SK-N-SH (cell line): ENCODE measurements around the gene SLC5A11. TPM values are rescaled to one million over a fixed set of nuclear protein-coding genes. Genes with fewer than 3 reads are reported as not detected.

Source experiments
- CTCF ChIA-PET: fragments of 300-600, 350-600 bp; formaldehyde crosslinking; extraction: SDS; loops from one replicate; lab custom pipeline; 2021; lab: Yijun Ruan, JAX
- POLR2A ChIA-PET: fragments of 350-600 bp; sonication (Branson Sonifier 250); formaldehyde crosslinking; extraction: SDS; loops from one replicate; lab custom pipeline; 2020; ENCODE audit warnings: antibody characterized with exemption, inconsistent platforms; lab: Yijun Ruan, JAX
- DNase-seq: peaks from one replicate; pipeline ENCODE4 v3.0.0; 2012
- H2AFZ ChIP-seq: fragments of 200-600 bp; sonication (generic); 2 replicates; pipeline ENCODE4 v1.8.1; 2016; ENCODE audit warnings: antibody characterized with exemption, mild to moderate bottlenecking, low read depth
- H3F3A ChIP-seq: fragments of 200-600 bp; sonication (generic); replicated peaks from 2 replicates; pipeline ENCODE3; 2016; ENCODE audit warnings: antibody characterized with exemption, mild to moderate bottlenecking; ENCODE audit not compliant: insufficient read depth
- H3K27ac ChIP-seq, 2 experiments: fragments of 200-500 bp in 1 of 2; fragments of 200-600 bp in 1 of 2; sonication (Bioruptor generic) in 1 of 2; sonication (generic), shearing (Covaris generic) in 1 of 2; 2 replicates each; pipeline versions ENCODE4 v1.5.1 to v1.6.1; 2014 to 2016; ENCODE audit warnings: low read depth in 2 of 2, inconsistent platforms in 1 of 2, low read length in 1 of 2, mild to moderate bottlenecking in 1 of 2, mixed read lengths in 1 of 2
- H3K27me3 ChIP-seq: fragments of 200-600 bp; sonication (generic), shearing (Covaris generic); 2 replicates; pipeline ENCODE4 v1.6.1; 2016; ENCODE audit warnings: mixed run types; ENCODE audit not compliant: insufficient read depth
- H3K36me3 ChIP-seq, 2 experiments: fragments of 200-500 bp in 1 of 2; fragments of 200-600 bp in 1 of 2; sonication (Bioruptor generic) in 1 of 2; sonication (generic) in 1 of 2; replicated peaks in 1 of 2; 2 replicates each; pipeline versions ENCODE3 to v1.5.1; 2014 to 2016; ENCODE audit warnings: low read length in 1 of 2, mild to moderate bottlenecking in 1 of 2; ENCODE audit not compliant: insufficient read depth in 2 of 2, control insufficient read depth in 1 of 2
- H3K4me1 ChIP-seq, 2 experiments: fragments of 200-500 bp in 1 of 2; fragments of 200-600 bp in 1 of 2; sonication (Bioruptor generic) in 1 of 2; sonication (generic), shearing (Covaris generic) in 1 of 2; 2 replicates each; pipeline versions ENCODE4 v1.5.1 to v1.6.1; 2014 to 2016; ENCODE audit warnings: low read depth in 1 of 2, low read length in 1 of 2, mixed run types in 1 of 2; ENCODE audit not compliant: insufficient read depth in 2 of 2, control insufficient read depth in 1 of 2
- H3K4me2 ChIP-seq: fragments of 200-600 bp; sonication (generic), shearing (Covaris generic); 2 replicates; pipeline ENCODE4 v1.6.1; 2017; ENCODE audit warnings: mixed run types
- H3K4me3 ChIP-seq, 2 experiments: fragments of 200-500 bp in 1 of 2; fragments of 200-600 bp in 1 of 2; sonication (Bioruptor generic) in 1 of 2; sonication (generic), shearing (Covaris generic) in 1 of 2; 2 replicates each; pipeline versions ENCODE4 v1.5.1 to v1.8.1; 2014 to 2016; ENCODE audit warnings: low read depth in 2 of 2, inconsistent platforms in 1 of 2, low read length in 1 of 2, mild to moderate bottlenecking in 1 of 2, mixed read lengths in 1 of 2, moderate library complexity in 1 of 2
- H3K79me2 ChIP-seq: fragments of 200-600 bp; sonication (generic); 2 replicates; pipeline ENCODE4 v1.8.1; 2017; ENCODE audit warnings: mild to moderate bottlenecking; ENCODE audit not compliant: insufficient read depth
- H3K9ac ChIP-seq: fragments of 200-600 bp; sonication (generic); 2 replicates; pipeline ENCODE4 v1.6.1; 2017; ENCODE audit warnings: mixed run types
- H3K9me2 ChIP-seq: fragments of 200-600 bp; sonication (generic); 2 replicates; pipeline ENCODE4 v1.6.1; 2017; ENCODE audit warnings: mixed run types
- H3K9me3 ChIP-seq: fragments of 200-600 bp; sonication (generic); 2 replicates; pipeline ENCODE4 v1.6.1; 2017; ENCODE audit warnings: mixed run types, mild to moderate bottlenecking, moderate library complexity
- H4K20me1 ChIP-seq: fragments of 200-600 bp; sonication (generic); 2 replicates; pipeline ENCODE4 v1.6.1; 2017; ENCODE audit warnings: mild to moderate bottlenecking, mixed run types; ENCODE audit not compliant: insufficient read depth
- ELF1 ChIP-seq: IDR thresholded peaks from 2 replicates; pipeline ENCODE4 v1.4.0; 2012
- EP300 ChIP-seq, 2 experiments: IDR thresholded peaks; 2 replicates each; pipeline versions ENCODE4 v1.4.0 to v1.6.1; 2012; ENCODE audit warnings: borderline replicate concordance in 1 of 2, low read depth in 1 of 2, low read length in 1 of 2
- NFIC ChIP-seq: IDR thresholded peaks from 2 replicates; pipeline ENCODE4 v1.4.0; 2012; ENCODE audit warnings: borderline replicate concordance
- RFX5 ChIP-seq: IDR thresholded peaks from 2 replicates; pipeline ENCODE4 v1.6.1; 2012; ENCODE audit warnings: mild to moderate bottlenecking, improper control_type of control experiment, low read length
- RXRA ChIP-seq: IDR thresholded peaks from 2 replicates; pipeline ENCODE4 v1.4.0; 2012; ENCODE audit warnings: low read depth, mild to moderate bottlenecking, borderline replicate concordance
- SIN3A ChIP-seq: IDR thresholded peaks from 2 replicates; pipeline ENCODE4 v1.6.1; 2012; ENCODE audit warnings: low read depth, mild to moderate bottlenecking, low read length, moderate library complexity, borderline replicate concordance
- TAF1 ChIP-seq: IDR thresholded peaks from 2 replicates; pipeline ENCODE4 v1.6.1; 2012; ENCODE audit warnings: low read depth, mild to moderate bottlenecking, low read length, moderate library complexity, borderline replicate concordance
- WGBS: methylation state at CpG from one replicate; pipeline ENCODE4 v1.1.6; 2017; ENCODE audit warnings: low lambda C conversion rate; 5-methylcytosine and 5-hydroxymethylcytosine counted together
- polyA plus RNA-seq, 3 experiments: library from polyadenylated mRNA; depleted of rRNA; stranded (reverse); fragments of >200 nt; gene quantifications; 2 replicates each; pipeline ENCODE4 v1.2.3, GENCODE V29; 2012
- TF ChIP-seq, protein P1 (sequence below): IDR thresholded peaks from 2 replicates; pipeline ENCODE4 v1.4.0; 2012; ENCODE audit warnings: low read depth, borderline replicate concordance
- TF ChIP-seq, protein P2 (sequence below): IDR thresholded peaks from 2 replicates; pipeline ENCODE4 v1.4.0; 2012; ENCODE audit warnings: low read depth, borderline replicate concordance
- TF ChIP-seq, protein P3 (sequence below): IDR thresholded peaks from 2 replicates; pipeline ENCODE4 v1.4.0; 2012; ENCODE audit warnings: low read depth
- TF ChIP-seq, protein P4 (sequence below): IDR thresholded peaks from 2 replicates; pipeline ENCODE4 v1.6.1; 2012; ENCODE audit warnings: mild to moderate bottlenecking, low read depth, low read length, moderate library complexity

Gene SLC5A11
- polyA plus RNA-seq, 1 of the 3 experiments (the other 2 are of a cell fraction), result not detected

DNA sequence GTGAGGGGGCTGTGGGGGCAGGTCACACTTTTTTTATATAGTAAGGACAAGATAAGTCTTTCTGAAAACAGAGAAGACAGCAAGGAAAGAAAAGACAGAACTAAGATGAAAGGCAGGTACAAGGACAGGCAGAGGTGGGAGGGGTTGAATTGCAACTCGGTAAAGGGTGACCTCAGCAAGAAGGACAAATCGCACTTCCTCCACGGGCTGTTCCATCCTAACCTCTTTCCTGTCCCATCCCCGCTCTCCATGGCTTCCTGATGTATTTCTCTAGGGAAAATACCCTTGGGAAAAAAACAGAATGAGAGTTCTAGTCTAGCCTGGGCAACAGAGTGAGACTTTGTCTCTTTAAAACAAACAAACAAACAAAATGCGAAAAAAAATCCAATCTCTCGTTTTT is 112.1 kb downstream of the SLC5A11 start:
- WGBS, result 93% methylated on average over 6 of the region's 6 CpGs
- Histone ChIP-seq H3K9ac (no peak overlapping the region), H3K36me3 (peaks cover 62 to 71% of the 10 kb centered on the region in 2 experiments), H3K79me2 (no peaks in the 10 kb centered on the region), H3K9me3 (peaks cover 5% of the 10 kb centered on the region; the same call in 1 of the 2 replicates), H2AFZ (no peak overlapping the region), H3F3A (peaks cover 5% of the 10 kb centered on the region), H3K27ac (no peak overlapping the region), H3K9me2 (no peaks in the 10 kb centered on the region), H3K27me3 (no peaks in the 10 kb centered on the region), H3K4me2 (no peak overlapping the region), H3K4me1 (no peaks in the 10 kb centered on the region), H3K4me3 (no peak overlapping the region), H4K20me1 (no peaks in the 10 kb centered on the region)
- DNase-seq, result no peak
- TF ChIP-seq NFIC (no peak), ELF1 (no peak), EP300 (IDR thresholded peaks at IDR 0.05; ENCODE audit: borderline replicate concordance in 1 of 2, low read depth in 1 of 2, low read length in 1 of 2) (no peak), SIN3A (no peak), RFX5 (no peak), RXRA (no peak), TAF1 (no peak)
- TF ChIP-seq, protein P1, sequence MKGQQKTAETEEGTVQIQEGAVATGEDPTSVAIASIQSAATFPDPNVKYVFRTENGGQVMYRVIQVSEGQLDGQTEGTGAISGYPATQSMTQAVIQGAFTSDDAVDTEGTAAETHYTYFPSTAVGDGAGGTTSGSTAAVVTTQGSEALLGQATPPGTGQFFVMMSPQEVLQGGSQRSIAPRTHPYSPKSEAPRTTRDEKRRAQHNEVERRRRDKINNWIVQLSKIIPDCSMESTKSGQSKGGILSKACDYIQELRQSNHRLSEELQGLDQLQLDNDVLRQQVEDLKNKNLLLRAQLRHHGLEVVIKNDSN, result no peak
- TF ChIP-seq, protein P2, sequence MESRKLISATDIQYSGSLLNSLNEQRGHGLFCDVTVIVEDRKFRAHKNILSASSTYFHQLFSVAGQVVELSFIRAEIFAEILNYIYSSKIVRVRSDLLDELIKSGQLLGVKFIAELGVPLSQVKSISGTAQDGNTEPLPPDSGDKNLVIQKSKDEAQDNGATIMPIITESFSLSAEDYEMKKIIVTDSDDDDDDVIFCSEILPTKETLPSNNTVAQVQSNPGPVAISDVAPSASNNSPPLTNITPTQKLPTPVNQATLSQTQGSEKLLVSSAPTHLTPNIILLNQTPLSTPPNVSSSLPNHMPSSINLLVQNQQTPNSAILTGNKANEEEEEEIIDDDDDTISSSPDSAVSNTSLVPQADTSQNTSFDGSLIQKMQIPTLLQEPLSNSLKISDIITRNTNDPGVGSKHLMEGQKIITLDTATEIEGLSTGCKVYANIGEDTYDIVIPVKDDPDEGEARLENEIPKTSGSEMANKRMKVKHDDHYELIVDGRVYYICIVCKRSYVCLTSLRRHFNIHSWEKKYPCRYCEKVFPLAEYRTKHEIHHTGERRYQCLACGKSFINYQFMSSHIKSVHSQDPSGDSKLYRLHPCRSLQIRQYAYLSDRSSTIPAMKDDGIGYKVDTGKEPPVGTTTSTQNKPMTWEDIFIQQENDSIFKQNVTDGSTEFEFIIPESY, result no peak
- TF ChIP-seq, protein P3, sequence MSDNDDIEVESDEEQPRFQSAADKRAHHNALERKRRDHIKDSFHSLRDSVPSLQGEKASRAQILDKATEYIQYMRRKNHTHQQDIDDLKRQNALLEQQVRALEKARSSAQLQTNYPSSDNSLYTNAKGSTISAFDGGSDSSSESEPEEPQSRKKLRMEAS, result no peak
- TF ChIP-seq, protein P4, sequence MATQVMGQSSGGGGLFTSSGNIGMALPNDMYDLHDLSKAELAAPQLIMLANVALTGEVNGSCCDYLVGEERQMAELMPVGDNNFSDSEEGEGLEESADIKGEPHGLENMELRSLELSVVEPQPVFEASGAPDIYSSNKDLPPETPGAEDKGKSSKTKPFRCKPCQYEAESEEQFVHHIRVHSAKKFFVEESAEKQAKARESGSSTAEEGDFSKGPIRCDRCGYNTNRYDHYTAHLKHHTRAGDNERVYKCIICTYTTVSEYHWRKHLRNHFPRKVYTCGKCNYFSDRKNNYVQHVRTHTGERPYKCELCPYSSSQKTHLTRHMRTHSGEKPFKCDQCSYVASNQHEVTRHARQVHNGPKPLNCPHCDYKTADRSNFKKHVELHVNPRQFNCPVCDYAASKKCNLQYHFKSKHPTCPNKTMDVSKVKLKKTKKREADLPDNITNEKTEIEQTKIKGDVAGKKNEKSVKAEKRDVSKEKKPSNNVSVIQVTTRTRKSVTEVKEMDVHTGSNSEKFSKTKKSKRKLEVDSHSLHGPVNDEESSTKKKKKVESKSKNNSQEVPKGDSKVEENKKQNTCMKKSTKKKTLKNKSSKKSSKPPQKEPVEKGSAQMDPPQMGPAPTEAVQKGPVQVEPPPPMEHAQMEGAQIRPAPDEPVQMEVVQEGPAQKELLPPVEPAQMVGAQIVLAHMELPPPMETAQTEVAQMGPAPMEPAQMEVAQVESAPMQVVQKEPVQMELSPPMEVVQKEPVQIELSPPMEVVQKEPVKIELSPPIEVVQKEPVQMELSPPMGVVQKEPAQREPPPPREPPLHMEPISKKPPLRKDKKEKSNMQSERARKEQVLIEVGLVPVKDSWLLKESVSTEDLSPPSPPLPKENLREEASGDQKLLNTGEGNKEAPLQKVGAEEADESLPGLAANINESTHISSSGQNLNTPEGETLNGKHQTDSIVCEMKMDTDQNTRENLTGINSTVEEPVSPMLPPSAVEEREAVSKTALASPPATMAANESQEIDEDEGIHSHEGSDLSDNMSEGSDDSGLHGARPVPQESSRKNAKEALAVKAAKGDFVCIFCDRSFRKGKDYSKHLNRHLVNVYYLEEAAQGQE, result no peak
- POLR2A ChIA-PET, result no interaction called here
- CTCF ChIA-PET, result no interaction called here

Other genes starting within 250 kb of the SLC5A11 start
- gene TNRC6A, start 116.3 kb upstream of the SLC5A11 start, polyA plus RNA-seq (2012; rRNA removed), result 32.5 and 40.1 TPM in 2 replicates
- 24.0 and 33.4 TPM in 2 replicates for gene ARHGAP17, start 169.4 kb downstream of the SLC5A11 start, polyA plus RNA-seq (2012; rRNA removed)